K562 (cell line): ENCODE data around the gene TRAF3IP1. TPM values are rescaled to one million over a fixed set of nuclear protein-coding genes. Genes with fewer than 3 reads are reported as not detected.

Experiments used
- CAMTA2 ChIP-seq: fragments of 250-450 bp; sonication (Bioruptor Pico); conservative IDR thresholded peaks from 2 replicates; pipeline ENCODE4 v1.5.1; 2022
- CBX3 ChIP-seq, 2 experiments: IDR thresholded peaks; 1 replicate in 1 of 2; 2 replicates in 1 of 2; pipeline ENCODE4 v1.6.1; 2012; ENCODE audit warnings: inconsistent platforms in 2 of 2, low read length in 2 of 2, borderline replicate concordance in 1 of 2, control low read depth in 1 of 2
- CBX8 ChIP-seq: fragments of 200-600 bp; sonication (generic); IDR thresholded peaks from 2 replicates; pipeline ENCODE4 v1.6.1; 2012; ENCODE audit warnings: borderline replicate concordance, mixed run types, low read depth, mild to moderate bottlenecking, moderate library complexity, mixed read lengths, low read length, control low read depth, inconsistent platforms; ENCODE audit not compliant: poor library complexity, severe bottlenecking; ENCODE audit errors: extremely low read depth
- CCNT2 ChIP-seq: IDR thresholded peaks from 2 replicates; pipeline ENCODE4 v1.6.1; 2011; ENCODE audit warnings: borderline replicate concordance, low read depth, mild to moderate bottlenecking, moderate library complexity, mixed read lengths, low read length; ENCODE audit not compliant: insufficient read length; ENCODE audit errors: extremely low read depth
- EP300 ChIP-seq: IDR thresholded peaks from 2 replicates; pipeline ENCODE4 v1.6.1; 2012; ENCODE audit warnings: low read length, improper control_type of control experiment
- GATAD2A ChIP-seq: fragments of 450-650 bp; IDR thresholded peaks from 2 replicates; pipeline ENCODE4 v1.6.1; 2017
- ILF3 ChIP-seq: fragments of 450-650 bp; IDR thresholded peaks from 2 replicates; pipeline ENCODE4 v1.6.1; 2018; ENCODE audit warnings: antibody characterized with exemption, mild to moderate bottlenecking, moderate library complexity, borderline replicate concordance
- MCM3 ChIP-seq: fragments of 450-650 bp; IDR thresholded peaks from 2 replicates; pipeline ENCODE4 v1.6.1; 2016
- NCOA1 ChIP-seq: fragments of 450-650 bp; IDR thresholded peaks from 2 replicates; pipeline ENCODE4 v1.6.1; 2016; ENCODE audit warnings: low read depth
- NELFE ChIP-seq: IDR thresholded peaks from 2 replicates; pipeline ENCODE4 v1.6.1; 2011; ENCODE audit warnings: mild to moderate bottlenecking; ENCODE audit not compliant: insufficient read depth, insufficient read length
- NEUROD1 ChIP-seq: fragments of 150-350 bp; IDR thresholded peaks from 2 replicates; pipeline ENCODE4 v1.6.1; 2014; ENCODE audit warnings: borderline replicate concordance, low read length, low read depth; ENCODE audit not compliant: partially characterized antibody
- NFATC3 ChIP-seq: fragments of 450-650 bp; IDR thresholded peaks from 2 replicates; pipeline ENCODE4 v1.6.1; 2017; ENCODE audit warnings: mild to moderate bottlenecking
- NR2C1 ChIP-seq, 2 experiments: fragments of 450-650 bp; IDR thresholded peaks; 2 replicates each; pipeline ENCODE4 v1.6.1; 2017; ENCODE audit warnings: mild to moderate bottlenecking in 2 of 2, antibody characterized with exemption in 1 of 2, inconsistent platforms in 1 of 2, missing compliant biosample characterization in 1 of 2, missing genetic modification characterization in 1 of 2
- RB1 ChIP-seq: fragments of 450-650 bp; IDR thresholded peaks from 2 replicates; pipeline ENCODE4 v1.6.1; 2017; ENCODE audit warnings: low read depth, mild to moderate bottlenecking
- RFX7 ChIP-seq: fragments of 250-450 bp; sonication (Bioruptor Pico); IDR thresholded peaks from 2 replicates; pipeline ENCODE4 v1.5.1; 2021; ENCODE audit warnings: mild to moderate bottlenecking
- SMARCA4 ChIP-seq: fragments of 450-650 bp; IDR thresholded peaks from 2 replicates; pipeline ENCODE4 v1.6.1; 2016
- SREBF1 ChIP-seq: fragments of 150-350 bp; IDR thresholded peaks from 2 replicates; pipeline ENCODE4 v1.6.1; 2014; ENCODE audit warnings: antibody characterized with exemption, low read depth, low read length, borderline replicate concordance
- SUPT5H ChIP-seq: fragments of 450-650 bp; IDR thresholded peaks from 2 replicates; pipeline ENCODE4 v1.6.1; 2016
- THRAP3 ChIP-seq: fragments of 450-650 bp; IDR thresholded peaks from 2 replicates; pipeline ENCODE4 v1.6.1; 2016; ENCODE audit warnings: mild to moderate bottlenecking, inconsistent platforms, borderline replicate concordance
- TOE1 ChIP-seq, 2 experiments: fragments of 450-650 bp in 1 of 2; sonication (generic) in 1 of 2; formaldehyde crosslinking in 1 of 2; IDR thresholded peaks; 2 replicates each; pipeline versions ENCODE4 v1.7.1 to v1.8.0; 2016 to 2022; ENCODE audit warnings: borderline replicate concordance in 2 of 2, mild to moderate bottlenecking in 2 of 2, antibody characterized with exemption in 1 of 2, inconsistent platforms in 1 of 2, low read depth in 1 of 2, missing genetic modification reagents in 1 of 2, moderate library complexity in 1 of 2
- ZKSCAN1 ChIP-seq: fragments of 150-350 bp; IDR thresholded peaks from 2 replicates; pipeline ENCODE4 v1.6.1; 2016; ENCODE audit warnings: low read depth, low read length
- ZNF165 ChIP-seq: fragments of 250-450 bp; sonication (Bioruptor Pico); IDR thresholded peaks from 2 replicates; pipeline ENCODE4 v1.4.0; 2020; ENCODE audit warnings: borderline replicate concordance
- polyA plus RNA-seq, 8 experiments: library from polyadenylated mRNA; depleted of rRNA in 4 of 8; stranded (reverse) in 5 of 8; unstranded in 3 of 8; fragments of >200 nt; fragmentation: Nextera tagmentation in 2 of 8; fragmentation: Illumina TruSeq in 1 of 8; extraction: Ambion mirVana in 2 of 8; extraction: Trizol in 1 of 8; gene quantifications; 2 replicates each; pipeline versions ENCODE4 v1.2.1 to v1.2.3, GENCODE V29; 2011 to 2014; ENCODE audit warnings: inconsistent platforms in 1 of 8, missing spikeins in 1 of 8
- total RNA-seq, 7 experiments: library from RNA; depleted of rRNA in 6 of 7; stranded (reverse); fragments of >200 nt in 6 of 7; fragmentation: Illumina TruSeq in 2 of 7; extraction: Trizol in 2 of 7; gene quantifications; 2 replicates each; pipeline versions ENCODE4 v1.2.1 to v1.2.3, GENCODE V29; 2011 to 2021; ENCODE audit warnings: low replicate concordance in 1 of 7
- TF ChIP-seq, protein P1 (sequence below), 3 experiments: fragments of 200-800 bp in 1 of 3; fragments of 250-450 bp in 1 of 3; fragments of 450-650 bp in 1 of 3; sonication (Bioruptor Pico) in 1 of 3; sonication (Bioruptor generic) in 1 of 3; formaldehyde crosslinking in 1 of 3; IDR thresholded peaks; 2 replicates each; pipeline versions ENCODE4 v1.6.1 to v1.8.0; 2016 to 2022; ENCODE audit warnings: mild to moderate bottlenecking in 2 of 3, missing genetic modification characterization in 2 of 3, missing compliant biosample characterization in 1 of 3, moderate library complexity in 1 of 3
- TF ChIP-seq, protein P2 (sequence below): sonication (generic); formaldehyde crosslinking; IDR thresholded peaks from 2 replicates; pipeline ENCODE4 v1.8.0; 2022; ENCODE audit warnings: missing genetic modification reagents, mild to moderate bottlenecking, moderate library complexity, borderline replicate concordance

The TRAF3IP1 gene
- total and polyA plus RNA-seq, 9 of the 15 experiments (the other 6 are each of a cell fraction or from before 2014, with no cell fraction given) = 1.3 to 7.4 (median 3.4) TPM

DNA sequence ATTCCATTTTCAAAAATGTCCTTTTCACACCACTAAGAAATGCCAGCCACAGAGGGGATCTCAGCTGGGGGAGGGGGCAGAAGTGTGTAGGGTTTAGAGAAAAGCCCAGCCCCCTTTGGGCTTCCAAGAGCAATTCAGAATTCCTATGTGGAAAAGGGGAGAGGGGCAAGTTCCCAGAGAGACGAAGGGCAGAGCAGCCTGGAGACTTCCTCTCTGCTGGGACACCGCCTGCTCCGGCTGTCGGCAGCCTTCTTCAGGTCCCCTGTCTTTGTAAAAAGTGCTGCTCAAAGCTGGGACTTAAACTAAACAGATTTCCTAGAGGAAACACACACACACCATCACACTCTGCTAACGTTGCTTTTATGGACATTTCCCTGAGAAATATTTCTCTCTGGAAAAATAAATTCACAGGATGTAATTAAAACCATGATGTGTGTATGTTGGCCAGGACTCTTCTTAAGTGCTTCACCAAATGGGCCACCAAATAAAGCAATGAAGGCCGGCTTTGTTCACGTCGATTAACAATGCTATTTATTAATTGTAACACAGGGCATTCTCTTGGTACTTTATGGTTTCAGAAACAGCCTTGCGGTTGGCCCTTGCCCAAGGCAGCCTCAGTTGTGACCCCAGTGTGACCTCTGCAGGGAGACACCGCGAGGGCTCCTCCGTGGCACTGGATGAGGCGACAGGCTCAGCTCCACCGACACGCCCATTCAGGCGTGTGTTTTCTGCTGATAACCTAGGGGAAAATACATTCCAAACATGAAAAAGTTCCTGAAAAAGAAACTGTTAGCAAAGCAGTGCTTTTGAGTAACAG, 100.8 kb downstream of the TRAF3IP1 start (continued):
- TF ChIP-seq, protein P1, sequence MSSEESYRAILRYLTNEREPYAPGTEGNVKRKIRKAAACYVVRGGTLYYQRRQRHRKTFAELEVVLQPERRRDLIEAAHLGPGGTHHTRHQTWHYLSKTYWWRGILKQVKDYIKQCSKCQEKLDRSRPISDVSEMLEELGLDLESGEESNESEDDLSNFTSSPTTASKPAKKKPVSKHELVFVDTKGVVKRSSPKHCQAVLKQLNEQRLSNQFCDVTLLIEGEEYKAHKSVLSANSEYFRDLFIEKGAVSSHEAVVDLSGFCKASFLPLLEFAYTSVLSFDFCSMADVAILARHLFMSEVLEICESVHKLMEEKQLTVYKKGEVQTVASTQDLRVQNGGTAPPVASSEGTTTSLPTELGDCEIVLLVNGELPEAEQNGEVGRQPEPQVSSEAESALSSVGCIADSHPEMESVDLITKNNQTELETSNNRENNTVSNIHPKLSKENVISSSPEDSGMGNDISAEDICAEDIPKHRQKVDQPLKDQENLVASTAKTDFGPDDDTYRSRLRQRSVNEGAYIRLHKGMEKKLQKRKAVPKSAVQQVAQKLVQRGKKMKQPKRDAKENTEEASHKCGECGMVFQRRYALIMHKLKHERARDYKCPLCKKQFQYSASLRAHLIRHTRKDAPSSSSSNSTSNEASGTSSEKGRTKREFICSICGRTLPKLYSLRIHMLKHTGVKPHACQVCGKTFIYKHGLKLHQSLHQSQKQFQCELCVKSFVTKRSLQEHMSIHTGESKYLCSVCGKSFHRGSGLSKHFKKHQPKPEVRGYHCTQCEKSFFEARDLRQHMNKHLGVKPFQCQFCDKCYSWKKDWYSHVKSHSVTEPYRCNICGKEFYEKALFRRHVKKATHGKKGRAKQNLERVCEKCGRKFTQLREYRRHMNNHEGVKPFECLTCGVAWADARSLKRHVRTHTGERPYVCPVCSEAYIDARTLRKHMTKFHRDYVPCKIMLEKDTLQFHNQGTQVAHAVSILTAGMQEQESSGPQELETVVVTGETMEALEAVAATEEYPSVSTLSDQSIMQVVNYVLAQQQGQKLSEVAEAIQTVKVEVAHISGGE (CRISPR knock-in tag; IDR thresholded peaks at IDR 0.05) = no peak
- TF ChIP-seq ZNF165 (no peak), ILF3 (no peak), NELFE (no peak), RB1 (no peak), RFX7 (no peak), MCM3 (no peak), CAMTA2 (no peak), NFATC3 (no peak), CCNT2 (peak; percentile 84), CBX3 (IDR thresholded peaks at IDR 0.05; ENCODE audit: borderline replicate concordance in 1 of 2, low read length in 2 of 2) (0 out of 3 replicates have a peak, but pooled peaks of 1 of the 2 experiments have one; percentile 15), NCOA1 (no peak), TOE1 (IDR thresholded peaks at IDR 0.05; ENCODE audit: borderline replicate concordance) (no peak), TOE1 (CRISPR knock-in tag; IDR thresholded peaks at IDR 0.05; ENCODE audit: borderline replicate concordance, low read depth) (no peak), ZKSCAN1 (peak; percentile 95), EP300 (peak; percentile 84), THRAP3 (no peak), CBX8 (no peak), GATAD2A (no peak), NR2C1 (IDR thresholded peaks at IDR 0.05) (peak; percentile 84), NR2C1 (tag; IDR thresholded peaks at IDR 0.05) (peak; percentile 85), SUPT5H (no peak), NEUROD1 (no peak), SMARCA4 (peak; percentile 57), SREBF1 (no peak)
- TF ChIP-seq, protein P2, sequence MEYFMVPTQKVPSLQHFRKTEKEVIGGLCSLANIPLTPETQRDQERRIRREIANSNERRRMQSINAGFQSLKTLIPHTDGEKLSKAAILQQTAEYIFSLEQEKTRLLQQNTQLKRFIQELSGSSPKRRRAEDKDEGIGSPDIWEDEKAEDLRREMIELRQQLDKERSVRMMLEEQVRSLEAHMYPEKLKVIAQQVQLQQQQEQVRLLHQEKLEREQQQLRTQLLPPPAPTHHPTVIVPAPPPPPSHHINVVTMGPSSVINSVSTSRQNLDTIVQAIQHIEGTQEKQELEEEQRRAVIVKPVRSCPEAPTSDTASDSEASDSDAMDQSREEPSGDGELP = peak; percentile 36; the same call in 1 of the 2 replicates
